Measurements from ENCODE around the gene FOXP2. TPM values are rescaled to one million over a fixed set of nuclear protein-coding genes. Genes with fewer than 3 reads are reported as not detected.

FOXP2 gene
- total RNA-seq, 1 donor from 2014 or later, result 25.7 TPM

DNA sequence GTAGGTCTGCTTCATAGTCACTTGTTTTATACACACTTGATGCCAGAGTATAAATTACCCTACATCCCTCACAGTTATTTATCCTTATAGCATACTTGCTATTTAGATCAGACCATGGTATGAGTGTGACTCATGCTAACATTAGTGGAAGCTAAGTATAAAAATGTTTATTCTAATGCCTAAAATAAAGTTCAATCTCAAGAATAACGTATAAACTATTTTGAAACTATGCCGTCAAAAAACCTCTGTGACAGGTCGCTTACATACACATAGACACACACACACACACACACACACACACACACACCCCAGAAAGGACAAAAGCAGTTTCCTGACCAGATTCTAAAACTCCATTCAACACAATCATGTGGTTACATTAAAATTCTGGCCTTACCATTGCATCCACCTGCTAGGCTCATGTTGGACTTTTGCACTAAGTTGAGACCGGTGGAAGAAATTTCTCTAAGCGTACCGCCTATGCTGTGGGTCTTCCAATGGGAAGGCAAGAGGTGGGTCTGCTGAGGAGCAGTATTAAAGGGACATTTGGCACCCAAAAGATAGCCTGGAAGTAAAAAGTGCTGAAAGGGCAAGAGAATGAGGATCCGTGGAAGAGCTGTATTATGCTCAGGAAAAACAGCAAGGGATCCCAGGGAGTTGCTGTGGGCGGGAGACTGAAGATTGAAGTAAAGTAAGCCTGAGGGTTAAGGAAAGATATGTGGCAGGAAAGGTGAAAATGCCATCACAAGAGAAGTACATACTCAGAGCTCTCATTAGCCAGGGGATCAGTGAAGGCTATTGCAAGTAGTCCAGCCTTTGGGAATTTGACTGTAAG, 5.0 kb downstream of the FOXP2 start:
- H3K27ac Mint-ChIP-seq (ENCODE audit: unreplicated experiment), result peak overlapping the region; percentile 23
- no peaks in the 10 kb centered on the region for H3K36me3 Mint-ChIP-seq (ENCODE audit: unreplicated experiment)
- H3K4me1 Mint-ChIP-seq (ENCODE audit: unreplicated experiment), result peaks cover 15% of the 10 kb centered on the region
- no peaks in the 10 kb centered on the region for H3K27me3 Mint-ChIP-seq (ENCODE audit: unreplicated experiment)
- DNase-seq (ENCODE audit: extremely low spot score, unreplicated experiment), result no peak
- H3K4me3 Mint-ChIP-seq (ENCODE audit: unreplicated experiment), result no peak overlapping the region
- TF ChIP-seq, protein P1, sequence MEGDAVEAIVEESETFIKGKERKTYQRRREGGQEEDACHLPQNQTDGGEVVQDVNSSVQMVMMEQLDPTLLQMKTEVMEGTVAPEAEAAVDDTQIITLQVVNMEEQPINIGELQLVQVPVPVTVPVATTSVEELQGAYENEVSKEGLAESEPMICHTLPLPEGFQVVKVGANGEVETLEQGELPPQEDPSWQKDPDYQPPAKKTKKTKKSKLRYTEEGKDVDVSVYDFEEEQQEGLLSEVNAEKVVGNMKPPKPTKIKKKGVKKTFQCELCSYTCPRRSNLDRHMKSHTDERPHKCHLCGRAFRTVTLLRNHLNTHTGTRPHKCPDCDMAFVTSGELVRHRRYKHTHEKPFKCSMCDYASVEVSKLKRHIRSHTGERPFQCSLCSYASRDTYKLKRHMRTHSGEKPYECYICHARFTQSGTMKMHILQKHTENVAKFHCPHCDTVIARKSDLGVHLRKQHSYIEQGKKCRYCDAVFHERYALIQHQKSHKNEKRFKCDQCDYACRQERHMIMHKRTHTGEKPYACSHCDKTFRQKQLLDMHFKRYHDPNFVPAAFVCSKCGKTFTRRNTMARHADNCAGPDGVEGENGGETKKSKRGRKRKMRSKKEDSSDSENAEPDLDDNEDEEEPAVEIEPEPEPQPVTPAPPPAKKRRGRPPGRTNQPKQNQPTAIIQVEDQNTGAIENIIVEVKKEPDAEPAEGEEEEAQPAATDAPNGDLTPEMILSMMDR (IDR thresholded peaks at IDR 0.05), result no peak
- H3K9me3 Mint-ChIP-seq (ENCODE audit: unreplicated experiment), result no peaks in the 10 kb centered on the region

DNA sequence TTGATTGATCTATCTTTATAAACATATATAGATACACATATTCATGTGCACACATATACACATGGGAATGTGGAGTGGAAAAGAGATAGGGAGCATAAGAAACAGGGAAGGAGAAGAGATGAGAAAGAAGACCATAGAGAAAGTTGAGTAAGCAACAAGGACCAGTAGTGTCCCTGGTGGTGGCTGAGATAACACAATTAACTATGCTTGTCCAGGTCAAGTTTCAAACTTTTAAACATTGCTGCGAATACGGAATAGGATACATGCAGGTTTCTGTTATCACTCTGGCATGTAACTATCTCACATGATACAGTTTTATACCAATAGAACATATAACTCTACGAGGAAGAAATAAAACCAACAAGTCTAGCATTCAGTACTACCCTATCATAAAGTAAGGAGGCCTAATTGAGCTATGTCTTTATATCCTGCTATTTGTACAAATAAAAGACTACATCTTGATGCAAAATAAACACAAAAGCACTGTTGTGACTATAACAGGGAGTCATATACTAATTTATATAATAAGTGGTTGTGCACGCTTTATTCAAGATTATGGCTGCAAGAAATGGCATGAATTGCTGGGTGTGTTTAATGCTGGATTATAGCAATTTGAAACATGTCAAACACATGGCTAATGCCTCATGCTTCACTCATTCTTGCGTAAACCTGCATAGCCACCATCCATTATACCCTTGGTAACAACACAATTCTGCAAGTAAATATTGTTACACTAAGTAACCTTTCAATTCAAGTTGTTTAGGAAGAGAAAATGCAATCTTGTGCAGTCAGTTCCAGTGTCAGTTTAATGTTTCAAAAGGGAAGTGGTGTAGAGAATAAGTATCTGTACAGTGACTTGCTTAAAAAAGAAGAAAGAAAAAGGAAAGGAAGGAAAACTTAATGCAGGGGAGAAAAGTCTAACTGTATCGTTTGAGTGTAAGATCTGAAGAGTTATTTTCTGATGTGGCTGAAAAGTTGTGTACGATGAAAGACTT, 8.2 kb downstream of the FOXP2 start:
- peaks cover 17% of the 10 kb centered on the region for H3K4me1 Mint-ChIP-seq (ENCODE audit: unreplicated experiment)
- H3K36me3 Mint-ChIP-seq (ENCODE audit: unreplicated experiment), result no peaks in the 10 kb centered on the region
- H3K4me3 Mint-ChIP-seq (ENCODE audit: unreplicated experiment), result no peak overlapping the region
- TF ChIP-seq, protein P1 (IDR thresholded peaks at IDR 0.05), result peak; percentile 46
- no peak for DNase-seq (ENCODE audit: extremely low spot score, unreplicated experiment)
- H3K27me3 Mint-ChIP-seq (ENCODE audit: unreplicated experiment), result no peaks in the 10 kb centered on the region
- H3K9me3 Mint-ChIP-seq (ENCODE audit: unreplicated experiment), result no peaks in the 10 kb centered on the region
- H3K27ac Mint-ChIP-seq (ENCODE audit: unreplicated experiment), result no peak overlapping the region

DNA sequence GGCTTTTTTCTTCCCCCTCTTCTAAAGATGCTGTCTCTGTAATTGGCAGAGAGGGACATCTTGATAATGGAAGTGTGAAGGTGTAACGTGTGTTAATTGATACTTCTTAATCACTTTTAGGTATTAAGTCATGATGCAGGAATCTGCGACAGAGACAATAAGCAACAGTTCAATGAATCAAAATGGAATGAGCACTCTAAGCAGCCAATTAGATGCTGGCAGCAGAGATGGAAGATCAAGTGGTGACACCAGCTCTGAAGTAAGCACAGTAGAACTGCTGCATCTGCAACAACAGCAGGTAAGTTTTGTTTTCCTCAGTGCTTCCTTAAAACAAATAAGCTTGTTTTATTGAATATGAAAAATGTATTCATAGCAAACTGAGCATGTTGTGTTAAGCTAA, 11.8 kb downstream of the FOXP2 start:
- H3K27me3 Mint-ChIP-seq (ENCODE audit: unreplicated experiment), result no peaks in the 10 kb centered on the region
- H3K9me3 Mint-ChIP-seq (ENCODE audit: unreplicated experiment), result no peaks in the 10 kb centered on the region
- no peak for DNase-seq (ENCODE audit: extremely low spot score, unreplicated experiment)
- H3K4me1 Mint-ChIP-seq (ENCODE audit: unreplicated experiment), result peaks cover 2% of the 10 kb centered on the region
- TF ChIP-seq, protein P1 (IDR thresholded peaks at IDR 0.05), result no peak
- no peak overlapping the region for H3K4me3 Mint-ChIP-seq (ENCODE audit: unreplicated experiment)
- H3K27ac Mint-ChIP-seq (ENCODE audit: unreplicated experiment), result no peak overlapping the region
- H3K36me3 Mint-ChIP-seq (ENCODE audit: unreplicated experiment), result no peaks in the 10 kb centered on the region

DNA sequence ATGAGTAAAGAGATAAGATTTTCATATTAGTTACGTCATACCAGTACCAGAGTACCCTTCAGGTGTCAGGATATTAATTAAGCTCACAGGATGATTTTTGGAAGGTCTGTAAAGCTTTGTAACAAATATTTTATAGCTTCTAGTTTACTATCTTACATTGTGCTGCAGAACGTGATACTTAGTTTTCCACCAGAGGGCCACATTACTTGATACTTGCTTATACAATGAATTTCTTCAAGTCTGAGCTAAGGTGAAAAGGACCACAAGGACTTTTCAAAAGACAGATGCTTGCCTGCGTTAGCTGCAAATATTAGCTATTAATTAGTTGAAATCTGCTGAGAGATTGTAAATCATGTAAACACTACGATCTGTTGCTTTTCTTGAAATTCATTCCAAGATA, 12.2 kb downstream of the FOXP2 start:
- H3K27ac Mint-ChIP-seq (ENCODE audit: unreplicated experiment), result no peak overlapping the region
- H3K27me3 Mint-ChIP-seq (ENCODE audit: unreplicated experiment), result no peaks in the 10 kb centered on the region
- TF ChIP-seq, protein P1 (IDR thresholded peaks at IDR 0.05), result peak; percentile 71
- DNase-seq (ENCODE audit: extremely low spot score, unreplicated experiment), result no peak
- H3K9me3 Mint-ChIP-seq (ENCODE audit: unreplicated experiment), result no peaks in the 10 kb centered on the region
- no peak overlapping the region for H3K4me3 Mint-ChIP-seq (ENCODE audit: unreplicated experiment)
- H3K36me3 Mint-ChIP-seq (ENCODE audit: unreplicated experiment), result no peaks in the 10 kb centered on the region
- peaks cover 2% of the 10 kb centered on the region for H3K4me1 Mint-ChIP-seq (ENCODE audit: unreplicated experiment)

DNA sequence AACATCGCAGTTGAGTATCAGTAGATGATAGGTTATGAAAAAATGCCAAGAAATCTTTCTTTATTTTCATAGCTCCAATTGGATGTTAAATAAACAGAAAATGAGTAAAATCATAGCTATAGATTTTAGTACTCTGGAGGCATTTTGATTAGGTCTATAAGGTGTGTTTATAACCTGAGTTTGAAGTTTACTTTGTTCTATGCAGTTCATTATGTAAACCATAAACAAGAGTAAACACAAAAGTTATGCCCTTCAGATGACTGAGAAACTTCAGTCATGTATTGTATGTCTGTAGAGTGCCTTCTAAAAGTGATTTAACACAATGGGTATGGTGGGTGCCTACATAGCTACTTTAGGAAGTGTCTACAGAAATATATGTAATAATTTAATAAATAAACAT, 13.6 kb downstream of the FOXP2 start:
- H3K27ac Mint-ChIP-seq (ENCODE audit: unreplicated experiment), result no peak overlapping the region
- no peak for DNase-seq (ENCODE audit: extremely low spot score, unreplicated experiment)
- no peaks in the 10 kb centered on the region for H3K9me3 Mint-ChIP-seq (ENCODE audit: unreplicated experiment)
- TF ChIP-seq, protein P1 (IDR thresholded peaks at IDR 0.05), result no peak
- H3K36me3 Mint-ChIP-seq (ENCODE audit: unreplicated experiment), result no peaks in the 10 kb centered on the region
- H3K4me3 Mint-ChIP-seq (ENCODE audit: unreplicated experiment), result no peak overlapping the region
- peaks cover 8% of the 10 kb centered on the region for H3K4me1 Mint-ChIP-seq (ENCODE audit: unreplicated experiment)
- H3K27me3 Mint-ChIP-seq (ENCODE audit: unreplicated experiment), result no peaks in the 10 kb centered on the region
